Measurements from ENCODE around the gene SYMPK.

DNA sequence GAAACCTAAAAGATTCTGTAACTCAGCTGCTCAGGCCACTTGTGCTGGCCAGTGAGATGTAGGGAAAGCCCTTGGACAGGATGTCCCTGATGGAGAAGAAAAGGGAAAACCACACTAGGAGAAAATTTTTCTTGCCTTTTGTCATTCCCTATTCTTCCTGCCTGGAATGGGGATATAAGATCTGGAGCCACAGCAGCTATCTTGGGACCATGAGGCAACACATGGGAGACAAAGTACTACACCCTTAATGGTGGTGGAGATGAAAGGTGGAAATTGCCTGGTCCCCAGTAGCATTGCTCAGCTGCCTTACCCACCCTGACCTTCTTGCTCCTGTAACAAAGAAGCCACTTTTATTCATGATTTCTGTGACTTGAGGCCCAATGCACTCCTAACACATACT, 57.2 kb downstream of the SYMPK start:
- TF ChIP-seq TAF1 (IDR thresholded peaks at IDR 0.05; ENCODE audit: borderline replicate concordance, low read depth, low read length) (no peak), POLR2A (IDR thresholded peaks at IDR 0.05; ENCODE audit: low read depth, low read length) (no peak), POLR2AphosphoS5 (IDR thresholded peaks at IDR 0.05; ENCODE audit: low read depth, low read length) (no peak)

Measured in GM12892 (cell line).